Ovary (tissue), 9 donors: ENCODE measurements around the gene MORF4L1. TPM values are rescaled to one million over a fixed set of nuclear protein-coding genes. Genes with fewer than 3 reads are reported as not detected.

Source experiments
- DNase-seq, 5 donors: peaks; one replicate each; pipeline ENCODE4 v3.0.0-alpha.2; 2019 to 2020
- H3K27ac ChIP-seq, 2 donors: fragments of 200-600 bp; one replicate each; pipeline versions ENCODE4 v1.5.1 to v1.8.0; 2019 to 2022
- H3K27me3 ChIP-seq: fragments of 200-600 bp; one replicate; pipeline ENCODE4 v1.8.0; 2022
- H3K36me3 ChIP-seq: fragments of 200-600 bp; sonication (generic); one replicate; pipeline ENCODE4 v1.5.1; 2019
- H3K4me1 ChIP-seq: one replicate; pipeline ENCODE4 v1.8.1; 2013; ENCODE audit warnings: mild to moderate bottlenecking, moderate library complexity; ENCODE audit not compliant: insufficient read depth
- H3K4me3 ChIP-seq: fragments of 200-600 bp; sonication (generic); one replicate; pipeline ENCODE4 v1.5.1; 2017
- H3K9me3 ChIP-seq, 2 donors: fragments of 200-600 bp in 1 of 2; sonication (generic) in 1 of 2; one replicate each; pipeline versions ENCODE4 v1.5.1 to v1.8.1; 2013 to 2019; ENCODE audit warnings: mild to moderate bottlenecking in 1 of 2, moderate library complexity in 1 of 2
- CTCF ChIP-seq, 3 donors: fragments of 450-650 bp in 2 of 3; fragments of 200-600 bp in 1 of 3; IDR thresholded peaks; one replicate each; pipeline versions ENCODE4 v1.5.1 to v1.8.0; 2016 to 2022; ENCODE audit warnings: antibody characterized with exemption in 3 of 3, mild to moderate bottlenecking in 1 of 3
- EP300 ChIP-seq: sonication (generic); formaldehyde crosslinking; IDR thresholded peaks from one replicate; pipeline ENCODE4 v1.6.1; 2017; ENCODE audit warnings: antibody characterized with exemption
- POLR2A ChIP-seq: fragments of 450-650 bp; IDR thresholded peaks from one replicate; pipeline ENCODE4 v1.6.1; 2017; ENCODE audit warnings: antibody characterized with exemption, mild to moderate bottlenecking, moderate library complexity
- WGBS, 3 donors: extraction: QIAGEN DNeasy Blood & Tissue Kit in 1 of 3; methylation state at CpG; one replicate each; pipeline versions ENCODE4 v1.1.5 to v1.1.7; 2013 to 2017; 5-methylcytosine and 5-hydroxymethylcytosine counted together
- intact Hi-C, 4 donors: fragments of 100-400 bp; cut with DNase I; formaldehyde crosslinking; loops; one replicate each; pipeline versions ENCODE4 v1.11.0 to v1.15.1; 2022 to 2023
- polyA plus RNA-seq, 2 donors: library from polyadenylated mRNA; stranded (reverse); fragments of 200-250 nt in 1 of 2; fragments of 350-450 nt in 1 of 2; fragmentation: Illumina TruSeq in 1 of 2; extraction: RNeasy Lipid Tissue Mini Kit (QIAGEN cat#74804) in 1 of 2; gene quantifications; one replicate each; pipeline ENCODE4 v1.2.3, GENCODE V29; 2013 to 2014
- total RNA-seq, 7 donors: library from RNA; depleted of rRNA in 2 of 7; stranded (reverse); fragments of >200 nt in 2 of 7; fragmentation: NEBNext Ultra II Directional in 3 of 7; extraction: Animal tissue kit (Norgen Biotek cat#: 25700) in 3 of 7; gene quantifications; one replicate each; pipeline versions ENCODE4 v1.1.0 to v1.2.4, GENCODE V29; 2016 to 2023
- donor health status: DM: no; HTN: no; CAD: no; lungs with moderate emphysema.
- donor health status: DM: no; HTN: no; CAD: no.
- donor health status: Bipolar disorder and iron deficiency.
- donor health status: DM: yes; HTN: yes; CAD: no.
- donor health status: DM: no; HTN: no; CAD: no.
- donor health status: DM: yes; HTN: yes; CAD: no.

MORF4L1 gene
- total and polyA plus RNA-seq, 9 donors = 210 to 772 (median 346) TPM

GRCh38 chr15:78879517-78880241 is 7.0 kb downstream of the MORF4L1 start:
- intact Hi-C loops = loop anchor here in 1 of 4 donors (10.0 kb wide), 1 partner anchor 125 kb away; no protein-coding TSS in a partner anchor

GRCh38 chr15:78880242-78880533 is 7.5 kb downstream of the MORF4L1 start:
- Histone ChIP-seq H3K27me3 (no peaks in the 10 kb centered on the region), H3K4me3 (no peak overlapping the region), H3K4me1 (peaks cover 12% of the 10 kb centered on the region), H3K36me3 (no peaks in the 10 kb centered on the region), H3K27ac (no peak overlapping the region), H3K9me3 (no peaks in the 10 kb centered on the region)
- no peak for TF ChIP-seq CTCF (IDR thresholded peaks at IDR 0.05)
- no peak for TF ChIP-seq EP300
- TF ChIP-seq POLR2A = no peak
- intact Hi-C loops = no loop called here
- no peak for DNase-seq

More at GRCh38 chr15:78879517-78880241, 7.0 kb downstream of the MORF4L1 start:
- H3K36me3 ChIP-seq = no peaks in the 10 kb centered on the region
- H3K27me3 ChIP-seq = no peaks in the 10 kb centered on the region
- no peaks in the 10 kb centered on the region for H3K9me3 ChIP-seq
- H3K4me1 ChIP-seq = peaks cover 12% of the 10 kb centered on the region
- H3K4me3 ChIP-seq = no peak overlapping the region
- 22 to 23% (median 23%) methylated on average over 6 of the region's 6 CpGs for WGBS, 3 donors
- H3K27ac ChIP-seq = no peak overlapping the region
- no peak for DNase-seq
- no peak for TF ChIP-seq CTCF (IDR thresholded peaks at IDR 0.05)
- TF ChIP-seq EP300 = no peak
- no peak for TF ChIP-seq POLR2A

- H3K4me1 ChIP-seq = peaks cover 12% of the 10 kb centered on the region
- 83 to 90% (median 83%) methylated on average over 1 of the region's 1 CpG for WGBS, 3 donors
- H3K9me3 ChIP-seq = no peaks in the 10 kb centered on the region
- no peak overlapping the region for H3K27ac ChIP-seq
- no peaks in the 10 kb centered on the region for H3K36me3 ChIP-seq
- intact Hi-C loops = no loop called here
- no peak overlapping the region for H3K4me3 ChIP-seq
- no peaks in the 10 kb centered on the region for H3K27me3 ChIP-seq
- no peak for TF ChIP-seq POLR2A
- no peak for TF ChIP-seq CTCF (IDR thresholded peaks at IDR 0.05)
- TF ChIP-seq EP300 = no peak
- no peak for DNase-seq
Measured at GRCh38 chr15:78880813-78881212, 8.1 kb downstream of the MORF4L1 start.

GRCh38 chr15:78881681-78882080 is 9.0 kb downstream of the MORF4L1 start:
- no peak overlapping the region for H3K27ac ChIP-seq
- TF ChIP-seq POLR2A (no peak), EP300 (no peak), CTCF (IDR thresholded peaks at IDR 0.05) (no peak)

More at GRCh38 chr15:78881681-78882080, 9.0 kb downstream of the MORF4L1 start:
- H3K36me3 ChIP-seq = no peaks in the 10 kb centered on the region
- no peak overlapping the region for H3K4me3 ChIP-seq
- peaks cover 12% of the 10 kb centered on the region for H3K4me1 ChIP-seq
- H3K27me3 ChIP-seq = no peaks in the 10 kb centered on the region
- no peaks in the 10 kb centered on the region for H3K9me3 ChIP-seq
- intact Hi-C loops = no loop called here
- WGBS, 3 donors = 78 to 85% (median 81%) methylated on average over 1 of the region's 1 CpG
- no peak for DNase-seq
